HG03196 (cell line): ENCODE measurements around the gene ZBTB46.
A peak's percentile ranks its signal among the peaks of the same experiment; 100 is the strongest.
"Not testable (repeated sequence)": the region's sequence is repeated elsewhere in the genome, so short reads cannot be mapped to it uniquely, and the experiment has no call there.

Experiments
- ATAC-seq: cut with Tn5 transposase; IDR thresholded peaks from one replicate; pipeline ENCODE4 v1.9.1; 2021; ENCODE audit not compliant: unreplicated experiment

Gene ZBTB46

GRCh38 chr20:63830841-63831588, at the start of gene ZBTB46:
ZBTB46 (minus strand) TSS chr20:63831264; CDS start chr20:63790757, 40,507 bp downstream.
- no peak for ATAC-seq

- ATAC-seq, result no peak
These were observed 48.0 kb upstream of the ZBTB46 start for GRCh38 chr20:63878899-63879663.

DNA sequence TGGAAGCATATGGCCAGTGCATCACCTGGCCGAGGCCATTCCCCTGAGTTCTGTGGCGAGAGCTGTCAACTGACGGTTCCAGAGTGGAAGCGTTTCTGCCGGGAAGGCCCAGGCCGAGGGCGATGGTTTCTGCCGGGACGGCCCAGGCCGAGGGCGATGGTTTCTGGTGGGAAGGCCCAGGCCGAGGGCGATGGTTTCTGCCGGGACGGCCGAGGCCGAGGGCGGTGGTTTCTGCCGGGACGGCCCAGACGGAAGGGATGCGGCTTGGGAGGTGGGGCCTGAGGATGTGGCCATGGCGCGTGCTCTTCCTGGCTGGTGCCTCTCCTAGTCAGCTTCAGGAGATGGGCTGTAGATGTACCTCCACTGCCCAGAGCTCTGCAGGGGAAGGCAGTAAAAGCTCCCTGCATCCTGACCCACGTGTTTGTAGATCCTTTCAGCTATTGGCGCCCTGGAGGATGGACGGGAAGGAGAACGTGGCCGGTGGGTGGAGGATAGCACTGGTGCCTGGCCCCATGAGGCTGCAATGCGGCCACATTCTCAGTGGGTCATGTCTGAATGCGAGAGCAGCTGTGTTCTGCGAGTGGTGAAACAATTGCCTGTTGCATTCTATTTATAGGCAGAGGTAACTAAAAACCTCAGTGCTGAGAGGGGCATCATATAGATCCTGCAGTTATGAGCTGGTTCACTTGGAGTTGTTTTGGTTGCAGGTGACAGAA, 46.8 kb upstream of the ZBTB46 start:
- ATAC-seq, result no peak

- ATAC-seq, result no peak
These were observed 45.5 kb upstream of the ZBTB46 start for GRCh38 chr20:63876489-63877036.

GRCh38 chr20:63874241-63874640, 43.2 kb upstream of the ZBTB46 start:
- ATAC-seq, result not testable (repeated sequence)

DNA sequence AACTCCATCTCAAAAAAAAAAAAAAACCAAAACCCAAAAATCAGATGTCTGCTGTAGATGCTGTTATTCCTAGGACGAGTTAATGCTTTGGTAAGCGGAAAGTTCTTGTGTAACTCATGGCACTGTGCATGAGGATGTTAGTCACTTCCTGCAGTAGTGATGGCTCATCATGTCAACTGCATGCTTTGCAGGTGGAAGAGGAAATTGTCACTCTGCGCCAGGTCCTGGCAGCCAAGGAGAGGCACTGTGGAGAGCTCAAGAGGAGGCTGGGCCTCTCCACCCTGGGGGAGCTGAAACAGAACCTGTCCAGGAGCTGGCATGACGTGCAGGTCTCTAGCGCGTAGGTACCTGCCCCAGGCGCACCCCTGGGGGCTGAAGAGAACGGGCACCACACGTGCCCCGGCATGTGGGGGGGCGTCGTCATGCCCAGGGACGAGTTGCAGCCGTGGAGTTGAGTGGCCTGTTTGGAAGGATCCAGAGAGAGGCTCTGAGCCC, 42.5 kb upstream of the ZBTB46 start:
- ATAC-seq, result no peak

- ATAC-seq, result no peak
These were observed 37.2 kb upstream of the ZBTB46 start for GRCh38 chr20:63868264-63868663.

GRCh38 chr20:63867042-63867441, 36.0 kb upstream of the ZBTB46 start:
- ATAC-seq, result not testable (repeated sequence)

GRCh38 chr20:63864978-63865640, 34.0 kb upstream of the ZBTB46 start, which contains the start of gene TPD52L2:
TPD52L2 (plus strand) TSS chr20:63865270; CDS start chr20:63865366, 96 bp downstream.
- peak; percentile 66 for ATAC-seq

DNA sequence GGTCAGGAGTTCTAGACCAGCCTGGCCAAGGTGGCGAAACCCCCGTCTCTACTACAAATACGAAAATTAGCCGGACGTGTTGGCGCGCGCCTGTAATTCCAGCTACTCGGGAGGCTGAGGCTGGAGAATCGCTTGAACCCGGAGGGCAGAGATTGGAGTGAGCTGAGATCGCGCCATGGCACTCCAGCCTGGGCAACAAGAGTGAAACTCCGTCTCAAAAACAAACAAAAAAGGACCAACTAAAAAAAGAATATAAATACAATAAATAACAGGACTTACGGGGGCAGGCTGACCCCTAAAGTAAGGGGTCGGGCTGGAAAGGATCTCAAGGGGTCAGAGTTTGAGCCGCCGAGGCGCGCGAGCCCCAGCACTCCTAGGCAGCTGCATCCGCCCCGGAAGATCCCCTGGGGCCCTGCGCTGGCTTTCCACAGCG, 33.5 kb upstream of the ZBTB46 start:
- ATAC-seq, result no peak

GRCh38 chr20:63863798-63864544, 32.9 kb upstream of the ZBTB46 start:
- peak; percentile 53 for ATAC-seq

- no peak for ATAC-seq
These were observed 32.1 kb upstream of the ZBTB46 start for GRCh38 chr20:63863021-63863797.

- no peak for ATAC-seq
These were observed 31.2 kb upstream of the ZBTB46 start for GRCh38 chr20:63861981-63862901.

DNA sequence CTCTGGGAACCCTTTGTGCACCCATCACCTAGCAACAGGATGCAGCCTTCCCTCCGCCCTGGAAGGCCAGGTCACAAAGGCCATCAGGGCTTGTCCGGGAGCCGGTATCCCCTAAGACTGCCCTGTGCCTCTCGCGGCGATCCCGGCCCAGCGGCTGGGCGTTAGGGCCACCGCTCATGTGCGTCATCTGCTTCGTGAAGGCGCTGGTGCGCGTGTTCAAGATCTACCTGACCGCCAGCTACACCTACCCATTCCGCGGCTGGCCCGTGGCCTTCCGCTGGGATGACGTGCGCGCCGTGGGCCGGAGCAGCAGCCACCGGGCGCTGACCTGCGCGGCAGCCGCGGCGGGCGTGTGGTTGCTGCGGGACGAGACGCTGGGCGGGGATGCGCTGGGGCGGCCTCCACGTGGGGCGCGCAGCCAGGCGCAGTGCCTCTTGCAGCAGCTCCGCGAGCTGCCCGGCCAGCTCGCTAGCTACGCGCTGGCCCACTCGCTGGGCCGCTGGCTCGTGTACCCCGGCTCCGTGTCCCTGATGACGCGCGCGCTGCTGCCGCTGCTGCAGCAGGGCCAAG, 30.4 kb upstream of the ZBTB46 start, which contains the start of gene ABHD16B:
ABHD16B (plus strand) TSS at position 134 of the 570 bp plus-strand sequence; CDS start at position 177, 43 bp downstream.
- no peak for ATAC-seq

DNA sequence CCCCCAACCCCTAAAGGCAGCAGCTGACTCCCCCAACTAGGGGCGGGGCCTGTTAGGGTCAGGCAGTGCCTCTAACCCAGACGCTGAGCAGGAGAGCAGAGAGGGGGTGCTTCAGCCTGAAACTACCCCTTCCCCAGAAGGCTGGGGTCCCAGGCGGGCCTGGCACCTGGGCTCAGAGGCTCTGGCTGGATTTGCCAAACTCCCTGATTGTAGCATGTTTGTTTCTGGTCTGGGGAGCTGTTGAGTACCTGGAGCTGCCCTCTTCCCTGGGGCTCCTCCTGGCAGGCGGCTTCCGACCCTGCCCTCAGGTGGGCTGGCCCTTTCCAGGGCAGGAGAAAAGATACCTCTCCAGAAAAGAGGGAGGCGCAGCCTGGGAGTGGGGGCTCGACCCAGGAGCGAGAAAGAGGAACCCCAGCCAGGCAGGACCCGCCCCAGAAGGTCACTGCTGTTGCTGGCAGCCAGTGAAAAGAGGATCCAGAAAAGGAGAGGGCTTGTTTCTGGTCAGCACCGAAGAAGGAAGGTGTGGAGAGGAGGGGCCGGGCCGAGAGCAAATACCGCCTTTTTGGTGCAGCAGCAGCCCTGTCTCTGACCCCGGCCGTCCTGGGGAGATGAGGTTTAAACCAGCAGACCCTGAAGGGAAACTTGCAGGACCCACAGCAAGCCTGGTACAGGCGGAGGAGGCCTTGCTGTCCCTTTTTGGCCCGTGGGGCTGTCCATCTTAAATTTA, 29.4 kb upstream of the ZBTB46 start:
- ATAC-seq, result no peak

DNA sequence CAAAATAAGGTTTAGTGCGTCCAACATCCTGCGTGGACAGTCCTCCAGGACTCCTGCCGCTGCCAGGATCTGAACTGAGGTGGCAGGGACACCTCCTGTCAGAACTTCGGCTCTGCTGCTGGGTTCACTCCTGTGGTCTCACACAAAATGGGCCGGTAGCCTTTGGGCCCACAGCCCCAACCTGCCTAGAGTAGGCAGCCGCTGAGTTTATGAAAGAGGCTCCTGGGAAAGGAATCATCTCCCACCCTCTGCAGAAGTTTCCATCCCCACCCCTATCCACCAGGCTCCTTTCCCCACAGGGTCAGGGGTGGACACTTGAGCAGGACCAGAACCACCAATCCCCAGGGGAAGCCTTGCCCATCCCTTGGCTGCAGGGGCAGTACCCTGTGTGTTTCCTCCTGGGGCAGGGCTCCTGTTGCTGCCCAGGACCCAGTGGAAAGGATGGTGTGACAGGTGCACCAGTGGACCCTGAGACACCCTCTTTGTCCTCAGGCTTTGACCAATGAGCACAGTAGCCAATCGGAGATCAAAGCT, 28.2 kb upstream of the ZBTB46 start:
- ATAC-seq, result no peak
